Endodermal cell (in vitro differentiated cells): ENCODE results near the gene THSD7A. TPM values are rescaled to one million over a fixed set of nuclear protein-coding genes. Genes with fewer than 3 reads are reported as not detected.

ENCODE experiments used
- DNase-seq: peaks from one replicate; pipeline ENCODE4 v3.0.0-alpha.2; 2017
- H3K27ac ChIP-seq: 2 replicates; pipeline ENCODE4 v1.5.1; 2013; ENCODE audit warnings: mild to moderate bottlenecking, low read depth, low read length, moderate library complexity
- H3K27me3 ChIP-seq: 2 replicates; pipeline ENCODE4 v1.6.1; 2013; ENCODE audit warnings: mild to moderate bottlenecking, low read length, moderate library complexity; ENCODE audit not compliant: insufficient read depth, control insufficient read depth, poor library complexity, severe bottlenecking
- H3K36me3 ChIP-seq: 2 replicates; pipeline ENCODE4 v1.7.0; 2013; ENCODE audit warnings: mild to moderate bottlenecking, low read length, moderate library complexity; ENCODE audit not compliant: control insufficient read depth, insufficient read depth
- H3K4me1 ChIP-seq: one replicate; pipeline ENCODE4 v1.7.0; 2013; ENCODE audit warnings: low read length; ENCODE audit not compliant: control insufficient read depth, insufficient read depth
- H3K4me3 ChIP-seq: 2 replicates; pipeline ENCODE4 v1.5.1; 2013; ENCODE audit warnings: mild to moderate bottlenecking, low read length, moderate library complexity
- H3K9ac ChIP-seq: 2 replicates; pipeline ENCODE4 v1.6.1; 2013; ENCODE audit warnings: mild to moderate bottlenecking, low read length, moderate library complexity; ENCODE audit not compliant: poor library complexity, severe bottlenecking; ENCODE audit errors: extremely low read depth
- H3K9me3 ChIP-seq: 2 replicates; pipeline ENCODE4 v1.6.1; 2013; ENCODE audit warnings: mild to moderate bottlenecking, low read length, moderate library complexity; ENCODE audit not compliant: control insufficient read depth
- H3K27ac Mint-ChIP-seq: 2 replicates; pipeline ENCODE4 v1.8.0; 2020; ENCODE audit warnings: mixed read lengths
- H3K27me3 Mint-ChIP-seq: 2 replicates; pipeline ENCODE4 v1.8.0; 2021; ENCODE audit warnings: mild to moderate bottlenecking, mixed read lengths; ENCODE audit not compliant: insufficient read depth
- H3K36me3 Mint-ChIP-seq: 2 replicates; pipeline ENCODE4 v1.8.0; 2020; ENCODE audit warnings: low read depth, mixed read lengths
- H3K4me1 Mint-ChIP-seq: 2 replicates; pipeline ENCODE4 v1.8.0; 2020; ENCODE audit warnings: mixed read lengths
- H3K4me3 Mint-ChIP-seq: 2 replicates; pipeline ENCODE4 v1.8.0; 2020; ENCODE audit warnings: mild to moderate bottlenecking, moderate library complexity, mixed read lengths
- H3K9me3 Mint-ChIP-seq: 2 replicates; pipeline ENCODE4 v1.8.0; 2020; ENCODE audit warnings: mild to moderate bottlenecking, mixed read lengths
- CTCF ChIP-seq: fragments of 200-600 bp; sonication (generic); conservative IDR thresholded peaks from 2 replicates; pipeline ENCODE4 v1.5.0; 2021; ENCODE audit warnings: antibody characterized with exemption, mild to moderate bottlenecking
- WGBS, 2 experiments: methylation state at CpG; one replicate each; pipeline versions ENCODE4 v1.1.5 to v1.1.7; 2013; ENCODE audit warnings: missing lambda C conversion rate in 2 of 2, mixed read lengths in 1 of 2; ENCODE audit not compliant: insufficient coverage in 1 of 2, insufficient read length in 1 of 2; 5-methylcytosine and 5-hydroxymethylcytosine counted together
- total RNA-seq, 2 donors: library from RNA; stranded (reverse); fragmentation: NEBNext Ultra II Directional in 1 of 2; extraction: Animal tissue kit (Norgen Biotek cat#: 25700) in 1 of 2; gene quantifications; 2 replicates in 1 of 2; 3 replicates in 1 of 2; pipeline ENCODE4 v1.2.1, GENCODE V29; 2021

Gene THSD7A
- total RNA-seq, 2 donors from 2014 or later = 0.73 to 1.3 TPM

GRCh38 chr7:11576310-11576709, 255.7 kb downstream of the THSD7A start:
- 96 to 100% methylated on average over 3 to 4 of the region's 4 CpGs for WGBS, 2 experiments
- H3K9me3 Mint-ChIP-seq = no peaks in the 10 kb centered on the region
- H3K9ac ChIP-seq = no peak overlapping the region

GRCh38 chr7:11573128-11573750, 258.8 kb downstream of the THSD7A start:
- H3K4me3 ChIP-seq = no peak overlapping the region
- H3K4me3 Mint-ChIP-seq = no peak overlapping the region
- H3K27ac ChIP-seq = no peak overlapping the region
- no peaks in the 10 kb centered on the region for H3K27me3 Mint-ChIP-seq
- no peaks in the 10 kb centered on the region for H3K36me3 ChIP-seq
- no peaks in the 10 kb centered on the region for H3K36me3 Mint-ChIP-seq
- no peak for DNase-seq
- no peaks in the 10 kb centered on the region for H3K4me1 Mint-ChIP-seq
- no peaks in the 10 kb centered on the region for H3K9me3 ChIP-seq
- H3K4me1 ChIP-seq = no peaks in the 10 kb centered on the region
- no peak for TF ChIP-seq CTCF
- no peaks in the 10 kb centered on the region for H3K27me3 ChIP-seq
- no peak overlapping the region for H3K27ac Mint-ChIP-seq
- WGBS, 2 experiments = 95% methylated on average over 1 of the region's 1 CpG; no CpG with 5 or more reads in 1 of the 2 experiments
- no peak overlapping the region for H3K9ac ChIP-seq
- no peaks in the 10 kb centered on the region for H3K9me3 Mint-ChIP-seq

More at GRCh38 chr7:11576310-11576709, 255.7 kb downstream of the THSD7A start:
- Mint-ChIP-seq H3K36me3 (no peaks in the 10 kb centered on the region), H3K4me3 (no peak overlapping the region), H3K4me1 (no peaks in the 10 kb centered on the region), H3K27me3 (no peaks in the 10 kb centered on the region), H3K27ac (no peak overlapping the region)
- Histone ChIP-seq H3K27ac (no peak overlapping the region), H3K9me3 (no peaks in the 10 kb centered on the region), H3K27me3 (no peaks in the 10 kb centered on the region), H3K4me1 (no peaks in the 10 kb centered on the region), H3K4me3 (no peak overlapping the region), H3K36me3 (no peaks in the 10 kb centered on the region)
- DNase-seq = no peak
- no peak for TF ChIP-seq CTCF

- H3K27me3 ChIP-seq = no peaks in the 10 kb centered on the region
- no peaks in the 10 kb centered on the region for H3K36me3 Mint-ChIP-seq
- no peak overlapping the region for H3K27ac ChIP-seq
- TF ChIP-seq CTCF = no peak
- H3K4me3 ChIP-seq = no peak overlapping the region
- H3K4me1 ChIP-seq = no peaks in the 10 kb centered on the region
- WGBS, 2 experiments = 89 to 100% methylated on average over 1 to 2 of the region's 2 CpGs
- no peak overlapping the region for H3K27ac Mint-ChIP-seq
- no peaks in the 10 kb centered on the region for H3K9me3 ChIP-seq
- no peaks in the 10 kb centered on the region for H3K4me1 Mint-ChIP-seq
- H3K9me3 Mint-ChIP-seq = no peaks in the 10 kb centered on the region
- H3K27me3 Mint-ChIP-seq = no peaks in the 10 kb centered on the region
- no peaks in the 10 kb centered on the region for H3K36me3 ChIP-seq
- no peak overlapping the region for H3K4me3 Mint-ChIP-seq
- DNase-seq = no peak
- H3K9ac ChIP-seq = no peak overlapping the region
These were observed 261.0 kb downstream of the THSD7A start for GRCh38 chr7:11570922-11571550.
